Ishikawa (cell line): ENCODE data around the gene HAND1.

ENCODE experiments used
- CEBPB ChIP-seq: IDR thresholded peaks from 2 replicates; pipeline ENCODE4 v1.6.1; 2012
- CREB1 ChIP-seq: IDR thresholded peaks from 2 replicates; pipeline ENCODE4 v1.6.1; 2012; ENCODE audit warnings: low read depth
- EGR1 ChIP-seq: IDR thresholded peaks from 2 replicates; pipeline ENCODE4 v1.6.1; 2012
- EP300 ChIP-seq: IDR thresholded peaks from 2 replicates; pipeline ENCODE4 v1.6.1; 2012; ENCODE audit warnings: borderline replicate concordance
- FOXM1 ChIP-seq: IDR thresholded peaks from 2 replicates; pipeline ENCODE4 v1.6.1; 2012; ENCODE audit warnings: low read depth, borderline replicate concordance
- MAX ChIP-seq: IDR thresholded peaks from 2 replicates; pipeline ENCODE4 v1.6.1; 2012
- NFIC ChIP-seq: IDR thresholded peaks from 2 replicates; pipeline ENCODE4 v1.6.1; 2012
- RAD21 ChIP-seq: IDR thresholded peaks from 2 replicates; pipeline ENCODE4 v1.6.1; 2012; ENCODE audit warnings: low read depth
- REST ChIP-seq: IDR thresholded peaks from 2 replicates; pipeline ENCODE4 v1.6.1; 2012; ENCODE audit warnings: low read depth, mild to moderate bottlenecking
- TAF1 ChIP-seq: IDR thresholded peaks from 2 replicates; pipeline ENCODE4 v1.6.1; 2012; ENCODE audit warnings: low read depth, mild to moderate bottlenecking
- TCF12 ChIP-seq: IDR thresholded peaks from 2 replicates; pipeline ENCODE4 v1.6.1; 2012; ENCODE audit warnings: low read depth
- TEAD4 ChIP-seq: IDR thresholded peaks from 2 replicates; pipeline ENCODE4 v1.6.1; 2012
- USF1 ChIP-seq: IDR thresholded peaks from 2 replicates; pipeline ENCODE4 v1.6.1; 2012
- YY1 ChIP-seq: IDR thresholded peaks from 2 replicates; pipeline ENCODE4 v1.6.1; 2012; ENCODE audit warnings: low read depth
- ZBTB7A ChIP-seq: IDR thresholded peaks from 2 replicates; pipeline ENCODE4 v1.6.1; 2012; ENCODE audit warnings: low read depth

Gene HAND1

GRCh38 chr5:154479160-154479943 is 1.3 kb upstream of the HAND1 start:
- TF ChIP-seq EP300 (no peak), USF1 (no peak), REST (no peak), TEAD4 (no peak), NFIC (no peak), RAD21 (no peak), CEBPB (no peak), EGR1 (no peak), ZBTB7A (no peak), YY1 (no peak), MAX (no peak), FOXM1 (no peak), TAF1 (no peak), TCF12 (no peak)

- TF ChIP-seq FOXM1 (no peak), ZBTB7A (no peak), RAD21 (no peak), TAF1 (no peak), MAX (no peak), CREB1 (no peak), TCF12 (no peak), YY1 (no peak), EP300 (no peak), EGR1 (no peak), REST (no peak), USF1 (no peak), NFIC (no peak), TEAD4 (no peak), CEBPB (no peak)
Observed at GRCh38 chr5:154478752-154479159, 729 bp upstream of the HAND1 start.

- TF ChIP-seq YY1 (no peak), REST (no peak), EP300 (no peak), ZBTB7A (0 out of 2 replicates have a peak, but pooled peaks have one; percentile 24), CREB1 (no peak)
Observed at GRCh38 chr5:154477382-154478223, 424 bp downstream of the HAND1 start.
